Mucosa of rectum (tissue), 2 donors: ENCODE data around the gene BEGAIN.

Experiments
- H3K27ac ChIP-seq, 2 donors: one replicate each; pipeline ENCODE4 v1.7.0; 2013; ENCODE audit warnings: inconsistent platforms in 2 of 2, low read depth in 2 of 2, low read length in 2 of 2
- H3K27me3 ChIP-seq, 2 donors: one replicate each; pipeline ENCODE4 v1.7.0; 2013; ENCODE audit warnings: low read length in 2 of 2; ENCODE audit not compliant: control insufficient read depth in 2 of 2, insufficient read depth in 2 of 2
- H3K36me3 ChIP-seq, 2 donors: one replicate each; pipeline ENCODE4 v1.7.0; 2013; ENCODE audit warnings: low read length in 2 of 2; ENCODE audit not compliant: control insufficient read depth in 2 of 2, insufficient read depth in 2 of 2
- H3K4me1 ChIP-seq, 2 donors: one replicate each; pipeline ENCODE4 v1.7.0; 2013; ENCODE audit warnings: low read length in 2 of 2, mild to moderate bottlenecking in 1 of 2; ENCODE audit not compliant: control insufficient read depth in 2 of 2, insufficient read depth in 2 of 2
- H3K4me3 ChIP-seq, 2 donors: one replicate each; pipeline ENCODE4 v1.7.0; 2013; ENCODE audit warnings: low read length in 2 of 2
- H3K9ac ChIP-seq, 2 donors: one replicate each; pipeline ENCODE4 v1.7.0; 2013; ENCODE audit warnings: low read length in 2 of 2, low read depth in 1 of 2, mild to moderate bottlenecking in 1 of 2
- H3K9me3 ChIP-seq, 2 donors: one replicate each; pipeline ENCODE4 v1.7.0; 2013; ENCODE audit warnings: low read length in 2 of 2; ENCODE audit not compliant: control insufficient read depth in 2 of 2
- donor health status: healthy.
- donor health status: Normal muscosa, but diverticular disease.

Gene BEGAIN

GRCh38 chr14:100568164-100568997 is 18.8 kb downstream of the BEGAIN start:
- Histone ChIP-seq H3K4me3 (peak overlapping the region in 1 of 2 donors; percentile 33), H3K9me3 (no peaks in the 10 kb centered on the region), H3K36me3 (no peaks in the 10 kb centered on the region), H3K9ac (no peak overlapping the region), H3K27ac (no peak overlapping the region), H3K4me1 (peaks cover 6 to 8% of the 10 kb centered on the region in 2 donors), H3K27me3 (peaks cover 23 to 24% of the 10 kb centered on the region in 2 donors)

GRCh38 chr14:100567877-100568163 is 19.4 kb downstream of the BEGAIN start:
- Histone ChIP-seq H3K9me3 (no peaks in the 10 kb centered on the region), H3K4me3 (no peak overlapping the region), H3K27ac (no peak overlapping the region), H3K36me3 (no peaks in the 10 kb centered on the region), H3K9ac (no peak overlapping the region), H3K27me3 (peaks cover 23 to 24% of the 10 kb centered on the region in 2 donors), H3K4me1 (peaks cover 6 to 8% of the 10 kb centered on the region in 2 donors)

- H3K9me3 ChIP-seq, result no peaks in the 10 kb centered on the region
- peaks cover 6 to 8% of the 10 kb centered on the region in 2 donors for H3K4me1 ChIP-seq
- H3K27me3 ChIP-seq, result peaks cover 23 to 24% of the 10 kb centered on the region in 2 donors
- H3K9ac ChIP-seq, result peak overlapping the region in 1 of 2 donors; percentile 10
- H3K4me3 ChIP-seq, result no peak overlapping the region
- no peaks in the 10 kb centered on the region for H3K36me3 ChIP-seq
- H3K27ac ChIP-seq, result no peak overlapping the region
Measured at GRCh38 chr14:100567009-100567876, 20.0 kb downstream of the BEGAIN start.

- Histone ChIP-seq H3K4me1 (peaks cover 6 to 8% of the 10 kb centered on the region in 2 donors), H3K27ac (no peak overlapping the region), H3K4me3 (no peak overlapping the region), H3K36me3 (no peaks in the 10 kb centered on the region), H3K9me3 (no peaks in the 10 kb centered on the region), H3K27me3 (peaks cover 23 to 24% of the 10 kb centered on the region in 2 donors), H3K9ac (peak overlapping the region in 1 of 2 donors; percentile 5)
Measured at GRCh38 chr14:100566586-100566985, 20.6 kb downstream of the BEGAIN start.

GRCh38 chr14:100566119-100566518 is 21.1 kb downstream of the BEGAIN start:
- peaks cover 6 to 8% of the 10 kb centered on the region in 2 donors for H3K4me1 ChIP-seq
- peak overlapping the region in 1 of 2 donors; percentile 5 for H3K9ac ChIP-seq
- no peaks in the 10 kb centered on the region for H3K9me3 ChIP-seq
- no peak overlapping the region for H3K4me3 ChIP-seq
- peaks cover 23 to 24% of the 10 kb centered on the region in 2 donors for H3K27me3 ChIP-seq
- no peaks in the 10 kb centered on the region for H3K36me3 ChIP-seq
- no peak overlapping the region for H3K27ac ChIP-seq

- Histone ChIP-seq H3K27me3 (peaks cover 23% of the 10 kb centered on the region in 2 donors), H3K4me1 (peaks cover 6 to 8% of the 10 kb centered on the region in 2 donors)
Measured at GRCh38 chr14:100565650-100566049, 21.6 kb downstream of the BEGAIN start.

GRCh38 chr14:100564512-100564911 is 22.7 kb downstream of the BEGAIN start:
- Histone ChIP-seq H3K4me3 (no peak overlapping the region), H3K27ac (no peak overlapping the region), H3K4me1 (peaks cover 6 to 8% of the 10 kb centered on the region in 2 donors), H3K9ac (no peak overlapping the region), H3K9me3 (no peaks in the 10 kb centered on the region), H3K36me3 (no peaks in the 10 kb centered on the region), H3K27me3 (peaks cover 14 to 15% of the 10 kb centered on the region in 2 donors)

More at GRCh38 chr14:100565650-100566049, 21.6 kb downstream of the BEGAIN start:
- peak overlapping the region in 1 of 2 donors; percentile 5 for H3K9ac ChIP-seq
- H3K27ac ChIP-seq, result no peak overlapping the region
- no peaks in the 10 kb centered on the region for H3K36me3 ChIP-seq
- no peaks in the 10 kb centered on the region for H3K9me3 ChIP-seq
- H3K4me3 ChIP-seq, result no peak overlapping the region

GRCh38 chr14:100562751-100563150 is 24.5 kb downstream of the BEGAIN start:
- no peak overlapping the region for H3K27ac ChIP-seq
- H3K36me3 ChIP-seq, result no peaks in the 10 kb centered on the region
- H3K9ac ChIP-seq, result no peak overlapping the region
- H3K27me3 ChIP-seq, result peaks cover 9 to 10% of the 10 kb centered on the region in 2 donors
- H3K4me1 ChIP-seq, result peaks cover 4 to 8% of the 10 kb centered on the region in 2 donors
- H3K9me3 ChIP-seq, result no peaks in the 10 kb centered on the region
- no peak overlapping the region for H3K4me3 ChIP-seq

- Histone ChIP-seq H3K9me3 (no peaks in the 10 kb centered on the region), H3K36me3 (no peaks in the 10 kb centered on the region), H3K4me3 (no peak overlapping the region), H3K9ac (no peak overlapping the region), H3K27ac (no peak overlapping the region), H3K27me3 (no peaks in the 10 kb centered on the region), H3K4me1 (peaks cover 0 to under 1% of the 10 kb centered on the region in 2 donors)
Measured at GRCh38 chr14:100561005-100561404, 26.2 kb downstream of the BEGAIN start.

GRCh38 chr14:100560471-100560870 is 26.7 kb downstream of the BEGAIN start:
- Histone ChIP-seq H3K27me3 (no peaks in the 10 kb centered on the region), H3K4me3 (no peak overlapping the region), H3K4me1 (no peaks in the 10 kb centered on the region), H3K9ac (no peak overlapping the region), H3K36me3 (no peaks in the 10 kb centered on the region), H3K9me3 (no peaks in the 10 kb centered on the region), H3K27ac (no peak overlapping the region)
